Neural progenitor cell (in vitro differentiated cells): ENCODE results near the gene EVI5L. TPM values are rescaled to one million over a fixed set of nuclear protein-coding genes. Genes with fewer than 3 reads are reported as not detected.
A peak's percentile ranks its signal among the peaks of the same experiment; 100 is the strongest.

Experiments
- DNase-seq: peaks from one replicate; pipeline ENCODE4 v3.0.0-alpha.2; 2016; ENCODE audit warnings: low spot score
- H2AFZ ChIP-seq: fragments of 200-600 bp; sonication (generic); replicated peaks from 2 replicates; pipeline ENCODE4 v1.6.1; 2016; ENCODE audit warnings: antibody characterized with exemption
- H3F3A ChIP-seq: fragments of 200-600 bp; sonication (generic); 2 replicates; pipeline ENCODE4 v1.6.1; 2016; ENCODE audit warnings: antibody characterized with exemption, low read depth
- H3K27ac ChIP-seq: fragments of 200-600 bp; sonication (generic); 2 replicates; pipeline ENCODE4 v1.5.1; 2016; ENCODE audit warnings: mild to moderate bottlenecking
- H3K27me3 ChIP-seq: fragments of 200-600 bp; sonication (generic); 2 replicates; pipeline ENCODE4 v1.6.1; 2016; ENCODE audit warnings: mild to moderate bottlenecking, moderate library complexity
- H3K36me3 ChIP-seq: fragments of 200-600 bp; sonication (generic); 2 replicates; pipeline ENCODE4 v1.5.1; 2016
- H3K4me1 ChIP-seq: fragments of 200-600 bp; sonication (generic); 2 replicates; pipeline ENCODE4 v1.6.1; 2016; ENCODE audit warnings: mixed run types
- H3K4me2 ChIP-seq: fragments of 200-600 bp; sonication (generic); 2 replicates; pipeline ENCODE4 v1.6.1; 2016
- H3K4me3 ChIP-seq: fragments of 200-600 bp; sonication (generic); 2 replicates; pipeline ENCODE4 v1.5.1; 2016
- H3K79me2 ChIP-seq: fragments of 200-600 bp; sonication (generic); 2 replicates; pipeline ENCODE4 v1.6.1; 2016; ENCODE audit warnings: low read depth
- H3K9ac ChIP-seq: fragments of 200-600 bp; sonication (generic); 2 replicates; pipeline ENCODE4 v1.6.1; 2016
- H3K9me3 ChIP-seq: fragments of 200-600 bp; sonication (generic); 2 replicates; pipeline ENCODE4 v1.5.1; 2016; ENCODE audit warnings: low read depth
- H4K20me1 ChIP-seq: fragments of 200-600 bp; sonication (generic); 2 replicates; pipeline ENCODE4 v1.6.1; 2016; ENCODE audit warnings: low read depth
- H3K27ac Mint-ChIP-seq: 3 replicates; pipeline ENCODE4 v1.8.0; 2021; ENCODE audit warnings: mixed read lengths
- H3K27me3 Mint-ChIP-seq: 2 replicates; pipeline ENCODE4 v1.8.0; 2022; ENCODE audit warnings: low read depth, mild to moderate bottlenecking, inconsistent platforms, moderate library complexity, mixed read lengths; ENCODE audit not compliant: insufficient read depth
- H3K36me3 Mint-ChIP-seq: 3 replicates; pipeline ENCODE4 v1.8.0; 2021; ENCODE audit warnings: mixed read lengths
- H3K4me1 Mint-ChIP-seq: 3 replicates; pipeline ENCODE4 v1.8.0; 2021; ENCODE audit warnings: mixed read lengths
- H3K4me3 Mint-ChIP-seq: 3 replicates; pipeline ENCODE4 v1.8.0; 2021; ENCODE audit warnings: mild to moderate bottlenecking, moderate library complexity, mixed read lengths
- H3K9me3 Mint-ChIP-seq: 3 replicates; pipeline ENCODE4 v1.8.0; 2020; ENCODE audit warnings: mixed read lengths
- EZH2 ChIP-seq: fragments of 200-600 bp; sonication (generic); IDR thresholded peaks from 2 replicates; pipeline ENCODE4 v1.6.1; 2017; ENCODE audit warnings: antibody characterized with exemption, mild to moderate bottlenecking, moderate library complexity
- EZH2phosphoT487 ChIP-seq: fragments of 200-600 bp; sonication (generic); IDR thresholded peaks from 2 replicates; pipeline ENCODE4 v1.6.1; 2017; ENCODE audit warnings: antibody characterized with exemption
- total RNA-seq: library from RNA; depleted of rRNA; stranded (reverse); fragments of >200 nt; gene quantifications from 2 replicates; pipeline ENCODE4 v1.2.3, GENCODE V29; 2015; ENCODE audit warnings: low replicate concordance
- TF ChIP-seq, protein P1 (sequence below): fragments of 200-600 bp; sonication (generic); IDR thresholded peaks from 2 replicates; pipeline ENCODE4 v1.5.1; 2017; ENCODE audit warnings: antibody characterized with exemption, mild to moderate bottlenecking

The EVI5L gene
- total RNA-seq, 1 donor from 2014 or later: 4.1 TPM

- peaks cover 32% of the 10 kb centered on the region for H3K27me3 Mint-ChIP-seq
- Histone ChIP-seq H3K4me1 (peaks cover 7% of the 10 kb centered on the region), H4K20me1 (peaks cover 31% of the 10 kb centered on the region), H2AFZ (no peak overlapping the region), H3K27ac (no peak overlapping the region), H3K9ac (no peak overlapping the region), H3K79me2 (no peaks in the 10 kb centered on the region), H3K4me2 (no peak overlapping the region), H3K27me3 (peaks cover 53% of the 10 kb centered on the region), H3K4me3 (no peak overlapping the region), H3K9me3 (no peaks in the 10 kb centered on the region), H3K36me3 (no peaks in the 10 kb centered on the region), H3F3A (peaks cover 20% of the 10 kb centered on the region)
- TF ChIP-seq, protein P1, sequence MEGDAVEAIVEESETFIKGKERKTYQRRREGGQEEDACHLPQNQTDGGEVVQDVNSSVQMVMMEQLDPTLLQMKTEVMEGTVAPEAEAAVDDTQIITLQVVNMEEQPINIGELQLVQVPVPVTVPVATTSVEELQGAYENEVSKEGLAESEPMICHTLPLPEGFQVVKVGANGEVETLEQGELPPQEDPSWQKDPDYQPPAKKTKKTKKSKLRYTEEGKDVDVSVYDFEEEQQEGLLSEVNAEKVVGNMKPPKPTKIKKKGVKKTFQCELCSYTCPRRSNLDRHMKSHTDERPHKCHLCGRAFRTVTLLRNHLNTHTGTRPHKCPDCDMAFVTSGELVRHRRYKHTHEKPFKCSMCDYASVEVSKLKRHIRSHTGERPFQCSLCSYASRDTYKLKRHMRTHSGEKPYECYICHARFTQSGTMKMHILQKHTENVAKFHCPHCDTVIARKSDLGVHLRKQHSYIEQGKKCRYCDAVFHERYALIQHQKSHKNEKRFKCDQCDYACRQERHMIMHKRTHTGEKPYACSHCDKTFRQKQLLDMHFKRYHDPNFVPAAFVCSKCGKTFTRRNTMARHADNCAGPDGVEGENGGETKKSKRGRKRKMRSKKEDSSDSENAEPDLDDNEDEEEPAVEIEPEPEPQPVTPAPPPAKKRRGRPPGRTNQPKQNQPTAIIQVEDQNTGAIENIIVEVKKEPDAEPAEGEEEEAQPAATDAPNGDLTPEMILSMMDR: no peak
- TF ChIP-seq EZH2phosphoT487 (no peak), EZH2 (no peak)
- DNase-seq: no peak
- peak overlapping the region; percentile 71 for H3K4me3 Mint-ChIP-seq
- H3K27ac Mint-ChIP-seq: no peak overlapping the region
- H3K9me3 Mint-ChIP-seq: no peaks in the 10 kb centered on the region
- peaks cover 11% of the 10 kb centered on the region for H3K4me1 Mint-ChIP-seq
- H3K36me3 Mint-ChIP-seq: peaks cover 12% of the 10 kb centered on the region
Measured at GRCh38 chr19:7913652-7914051, 83.6 kb downstream of the EVI5L start.

- no peaks in the 10 kb centered on the region for H3K9me3 ChIP-seq
- Mint-ChIP-seq H3K4me1 (peaks cover 11% of the 10 kb centered on the region), H3K27me3 (peaks cover 32% of the 10 kb centered on the region), H3K27ac (no peak overlapping the region), H3K4me3 (no peak overlapping the region), H3K9me3 (no peaks in the 10 kb centered on the region), H3K36me3 (peaks cover 12% of the 10 kb centered on the region)
- no peak overlapping the region for H3K9ac ChIP-seq
- H3F3A ChIP-seq: peaks cover 20% of the 10 kb centered on the region
- no peak overlapping the region for H3K4me2 ChIP-seq
- no peak overlapping the region for H3K27ac ChIP-seq
- H3K4me1 ChIP-seq: peaks cover 7% of the 10 kb centered on the region
- no peak overlapping the region for H3K4me3 ChIP-seq
- H3K79me2 ChIP-seq: no peaks in the 10 kb centered on the region
- no peaks in the 10 kb centered on the region for H3K36me3 ChIP-seq
- H3K27me3 ChIP-seq: peaks cover 57% of the 10 kb centered on the region
- H4K20me1 ChIP-seq: peaks cover 29% of the 10 kb centered on the region
- no peak overlapping the region for H2AFZ ChIP-seq
- TF ChIP-seq EZH2phosphoT487: no peak
- no peak for TF ChIP-seq EZH2
- TF ChIP-seq, protein P1: no peak
- no peak for DNase-seq
Measured at GRCh38 chr19:7914099-7914498, 84.1 kb downstream of the EVI5L start.

Other genes with a start within 250 kb of the EVI5L start
- gene CAMSAP3, start 234.4 kb upstream of the EVI5L start, total RNA-seq: 2.7 and 15.6 TPM in 2 replicates
- gene XAB2, start 200.7 kb upstream of the EVI5L start, total RNA-seq: 30.9 and 51.4 TPM in 2 replicates
- gene PET100, start 200.4 kb upstream of the EVI5L start, total RNA-seq: 22.0 and 30.3 TPM in 2 replicates
- not detected in 2 replicates for gene PCP2, start 196.5 kb upstream of the EVI5L start, total RNA-seq
- gene STXBP2, start 193.1 kb upstream of the EVI5L start, total RNA-seq: 12.7 and 21.9 TPM in 2 replicates
- not detected in 2 replicates for gene RETN, start 161.2 kb upstream of the EVI5L start, total RNA-seq
- gene MCEMP1, start 153.1 kb upstream of the EVI5L start, total RNA-seq: not detected in 2 replicates
- 24.4 and 53.7 TPM in 2 replicates for gene TRAPPC5, start 149.4 kb upstream of the EVI5L start, total RNA-seq
- not detected in 2 replicates for gene FCER2, start 128.1 kb upstream of the EVI5L start, total RNA-seq
- not detected in 2 replicates for gene CLEC4G, start 98.1 kb upstream of the EVI5L start, total RNA-seq
- gene CD209, start 82.7 kb upstream of the EVI5L start, total RNA-seq: not detected in 2 replicates
- gene CLEC4M, start 67.0 kb upstream of the EVI5L start, total RNA-seq: not detected in 2 replicates
- 0.07 and 2.8 TPM in 2 replicates for gene PRR36, start 44.2 kb downstream of the EVI5L start, total RNA-seq
- 0.65 and 1.2 TPM in 2 replicates for gene LRRC8E, start 58.3 kb downstream of the EVI5L start, total RNA-seq
- 14.4 and 20.7 TPM in 2 replicates for gene MAP2K7, start 73.7 kb downstream of the EVI5L start, total RNA-seq
- gene TGFBR3L, start 84.6 kb downstream of the EVI5L start, total RNA-seq: 0.99 and 1.8 TPM in 2 replicates
- gene SNAPC2, start 90.1 kb downstream of the EVI5L start, total RNA-seq: 5.7 and 20.7 TPM in 2 replicates
- 3.7 and 34.3 TPM in 2 replicates for gene CTXN1, start 95.9 kb downstream of the EVI5L start, total RNA-seq
- 43.7 and 59.5 TPM in 2 replicates for gene TIMM44, start 113.4 kb downstream of the EVI5L start, total RNA-seq
- 108 TPM in 2 replicates for gene ELAVL1, start 175.4 kb downstream of the EVI5L start, total RNA-seq
- 1.2 TPM in 1 of 2 replicates, not detected in the other for gene CCL25, start 222.5 kb downstream of the EVI5L start, total RNA-seq